Ovary (tissue), 3 donors: Measurements from ENCODE around the gene PTGR1.

Experiments
- CTCF ChIP-seq, 3 donors: fragments of 450-650 bp in 2 of 3; fragments of 200-600 bp in 1 of 3; IDR thresholded peaks; one replicate each; pipeline versions ENCODE4 v1.5.1 to v1.8.0; 2016 to 2022; ENCODE audit warnings: antibody characterized with exemption in 3 of 3, mild to moderate bottlenecking in 1 of 3
- EP300 ChIP-seq: sonication (generic); formaldehyde crosslinking; IDR thresholded peaks from one replicate; pipeline ENCODE4 v1.6.1; 2017; ENCODE audit warnings: antibody characterized with exemption
- POLR2A ChIP-seq: fragments of 450-650 bp; IDR thresholded peaks from one replicate; pipeline ENCODE4 v1.6.1; 2017; ENCODE audit warnings: antibody characterized with exemption, mild to moderate bottlenecking, moderate library complexity
- donor health status: DM: no; HTN: no; CAD: no.

DNA sequence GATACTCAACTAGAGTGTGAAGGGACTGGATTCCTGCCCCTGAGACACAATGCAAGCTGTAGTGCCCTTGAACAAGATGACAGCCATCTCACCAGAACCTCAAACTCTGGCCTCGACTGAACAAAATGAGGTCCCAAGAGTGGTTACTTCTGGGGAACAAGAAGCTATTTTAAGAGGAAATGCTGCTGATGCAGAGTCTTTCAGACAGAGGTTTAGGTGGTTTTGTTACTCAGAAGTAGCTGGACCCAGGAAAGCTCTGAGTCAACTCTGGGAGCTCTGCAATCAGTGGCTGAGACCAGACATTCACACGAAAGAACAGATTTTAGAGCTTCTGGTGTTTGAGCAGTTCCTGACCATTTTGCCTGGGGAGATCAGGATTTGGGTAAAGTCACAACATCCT lies 72.1 kb downstream of the PTGR1 start:
- TF ChIP-seq CTCF (IDR thresholded peaks at IDR 0.05) (no peak), POLR2A (no peak), EP300 (no peak)
